Right atrium auricular region (tissue), 2 donors: ENCODE data around the gene NEBL. TPM values are rescaled to one million over a fixed set of nuclear protein-coding genes. Genes with fewer than 3 reads are reported as not detected.

ENCODE experiments used
- DNase-seq: peaks from one replicate; pipeline ENCODE4 v3.0.0-alpha.2; 2019; ENCODE audit warnings: low spot score
- H3K27ac ChIP-seq, 2 donors: fragments of 200-600 bp; sonication (generic); 1 replicate in 1 of 2; 2 replicates in 1 of 2; pipeline ENCODE4 v1.5.1; 2016 to 2019
- H3K27me3 ChIP-seq, 2 donors: fragments of 200-600 bp; sonication (generic); one replicate each; pipeline versions ENCODE4 v1.5.1 to v1.6.0; 2017 to 2019
- H3K36me3 ChIP-seq: fragments of 200-600 bp; sonication (generic); one replicate; pipeline ENCODE4 v1.5.1; 2016
- H3K4me1 ChIP-seq, 2 donors: fragments of 200-600 bp; sonication (generic); one replicate each; pipeline versions ENCODE4 v1.5.1 to v1.6.0; 2017 to 2019
- H3K4me3 ChIP-seq, 2 donors: fragments of 200-600 bp; sonication (generic); 1 replicate in 1 of 2; 2 replicates in 1 of 2; pipeline ENCODE4 v1.5.1; 2017 to 2019; ENCODE audit warnings: mild to moderate bottlenecking in 1 of 2, moderate library complexity in 1 of 2
- H3K9me3 ChIP-seq, 2 donors: fragments of 200-600 bp; sonication (generic); one replicate each; pipeline ENCODE4 v1.5.1; 2019
- total RNA-seq, 2 donors: library from RNA; depleted of rRNA; stranded (reverse); fragments of >200 nt; gene quantifications; one replicate each; pipeline ENCODE4 v1.1.0, GENCODE V29; 2016
- TF ChIP-seq, protein P1 (sequence below), 2 donors: fragments of 200-600 bp; sonication (generic); IDR thresholded peaks; one replicate each; pipeline ENCODE4 v1.5.1; 2019; ENCODE audit warnings: antibody characterized with exemption in 2 of 2

Gene NEBL
- total RNA-seq, 2 donors from 2014 or later = 304 to 550 TPM

DNA sequence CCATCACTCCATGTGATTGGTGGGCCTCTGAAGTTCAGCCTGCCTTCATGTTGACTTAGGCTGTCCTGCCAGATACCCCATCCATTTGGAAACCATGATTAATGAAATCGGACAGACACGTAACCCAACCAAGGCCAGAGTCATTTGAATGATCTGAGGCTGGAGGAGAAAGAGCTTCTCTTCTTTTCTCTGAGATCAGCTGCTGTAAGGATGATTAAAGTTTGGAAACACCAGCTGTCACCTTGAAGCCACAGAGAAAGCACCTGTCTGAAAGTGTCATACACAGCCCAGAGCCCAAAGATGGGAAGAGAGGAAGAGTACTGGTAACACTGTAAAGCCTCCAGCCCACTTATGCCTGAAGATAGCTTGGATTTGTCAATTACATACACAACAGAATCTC, 22.9 kb downstream of the NEBL start:
- H3K4me3 ChIP-seq = no peak overlapping the region
- H3K36me3 ChIP-seq = peaks cover 47% of the 10 kb centered on the region
- TF ChIP-seq, protein P1, sequence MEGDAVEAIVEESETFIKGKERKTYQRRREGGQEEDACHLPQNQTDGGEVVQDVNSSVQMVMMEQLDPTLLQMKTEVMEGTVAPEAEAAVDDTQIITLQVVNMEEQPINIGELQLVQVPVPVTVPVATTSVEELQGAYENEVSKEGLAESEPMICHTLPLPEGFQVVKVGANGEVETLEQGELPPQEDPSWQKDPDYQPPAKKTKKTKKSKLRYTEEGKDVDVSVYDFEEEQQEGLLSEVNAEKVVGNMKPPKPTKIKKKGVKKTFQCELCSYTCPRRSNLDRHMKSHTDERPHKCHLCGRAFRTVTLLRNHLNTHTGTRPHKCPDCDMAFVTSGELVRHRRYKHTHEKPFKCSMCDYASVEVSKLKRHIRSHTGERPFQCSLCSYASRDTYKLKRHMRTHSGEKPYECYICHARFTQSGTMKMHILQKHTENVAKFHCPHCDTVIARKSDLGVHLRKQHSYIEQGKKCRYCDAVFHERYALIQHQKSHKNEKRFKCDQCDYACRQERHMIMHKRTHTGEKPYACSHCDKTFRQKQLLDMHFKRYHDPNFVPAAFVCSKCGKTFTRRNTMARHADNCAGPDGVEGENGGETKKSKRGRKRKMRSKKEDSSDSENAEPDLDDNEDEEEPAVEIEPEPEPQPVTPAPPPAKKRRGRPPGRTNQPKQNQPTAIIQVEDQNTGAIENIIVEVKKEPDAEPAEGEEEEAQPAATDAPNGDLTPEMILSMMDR (IDR thresholded peaks at IDR 0.05) = no peak
- peaks cover 0 to 10% of the 10 kb centered on the region in 2 donors for H3K4me1 ChIP-seq
- no peaks in the 10 kb centered on the region for H3K27me3 ChIP-seq
- no peak for DNase-seq
- H3K9me3 ChIP-seq = no peaks in the 10 kb centered on the region
- no peak overlapping the region for H3K27ac ChIP-seq

DNA sequence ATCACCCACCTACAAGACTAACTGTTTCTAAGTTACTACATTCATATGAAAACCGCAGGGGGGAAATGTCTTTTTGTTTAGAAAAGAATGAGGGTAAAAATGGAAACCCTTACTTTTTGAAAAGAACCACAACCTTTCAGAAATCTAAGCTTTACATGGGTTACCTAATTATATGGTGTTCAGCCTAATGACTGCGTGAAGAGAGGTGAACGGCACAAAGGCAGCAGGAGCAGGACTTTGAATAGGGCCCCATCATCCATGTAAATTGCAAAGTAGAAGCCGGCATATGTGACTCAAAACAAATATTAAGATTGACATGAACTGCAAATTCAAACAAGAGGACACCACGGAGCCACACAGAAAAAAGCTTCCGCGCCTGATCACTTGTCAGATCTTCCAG, 25.1 kb downstream of the NEBL start:
- H3K27me3 ChIP-seq = no peaks in the 10 kb centered on the region
- no peak overlapping the region for H3K4me3 ChIP-seq
- H3K27ac ChIP-seq = no peak overlapping the region
- H3K9me3 ChIP-seq = no peaks in the 10 kb centered on the region
- no peak for DNase-seq
- TF ChIP-seq, protein P1 (IDR thresholded peaks at IDR 0.05) = no peak
- peaks cover 0 to 10% of the 10 kb centered on the region in 2 donors for H3K4me1 ChIP-seq
- H3K36me3 ChIP-seq = peaks cover 48% of the 10 kb centered on the region

DNA sequence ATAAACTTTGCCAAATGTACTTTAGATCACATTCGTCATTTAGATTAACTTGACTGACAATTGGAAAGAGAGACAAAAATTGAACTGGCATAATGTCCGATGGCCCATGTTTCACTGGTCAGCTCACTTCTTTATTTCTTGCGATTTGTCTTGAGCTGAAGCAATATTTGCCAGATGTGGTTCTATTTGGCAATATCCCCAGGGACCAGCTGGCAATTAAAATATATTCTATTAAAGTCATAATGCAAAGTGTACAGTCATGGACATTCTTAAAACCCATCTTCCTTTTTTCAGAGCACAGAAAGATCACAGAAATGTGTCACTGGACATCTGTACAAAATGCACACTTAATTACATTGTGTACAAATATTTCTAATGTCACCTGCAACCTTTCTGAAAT, 26.3 kb downstream of the NEBL start:
- H3K4me1 ChIP-seq = peaks cover 0 to 10% of the 10 kb centered on the region in 2 donors
- H3K36me3 ChIP-seq = peaks cover 52% of the 10 kb centered on the region
- H3K4me3 ChIP-seq = no peak overlapping the region
- H3K27me3 ChIP-seq = no peaks in the 10 kb centered on the region
- H3K27ac ChIP-seq = no peak overlapping the region
- DNase-seq = no peak
- TF ChIP-seq, protein P1 (IDR thresholded peaks at IDR 0.05) = no peak
- no peaks in the 10 kb centered on the region for H3K9me3 ChIP-seq

DNA sequence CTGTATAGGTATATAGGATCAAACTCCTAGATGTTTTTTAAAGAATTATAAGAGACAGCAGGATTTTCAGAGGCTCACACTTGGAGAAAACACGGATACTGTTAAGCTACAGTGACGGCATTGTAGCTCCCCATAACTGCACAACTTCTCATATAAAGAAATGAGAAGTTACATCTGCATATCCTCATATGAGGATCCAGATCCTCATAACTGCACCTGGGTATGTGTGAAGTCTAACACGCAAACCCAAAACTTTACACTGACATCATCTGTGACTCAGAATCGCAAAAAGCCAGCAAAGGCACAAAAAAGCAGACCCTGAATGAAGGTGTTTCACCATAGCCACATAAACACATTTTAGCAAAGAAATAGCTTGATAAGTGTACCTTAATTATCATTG, 34.1 kb downstream of the NEBL start:
- no peak overlapping the region for H3K27ac ChIP-seq

DNA sequence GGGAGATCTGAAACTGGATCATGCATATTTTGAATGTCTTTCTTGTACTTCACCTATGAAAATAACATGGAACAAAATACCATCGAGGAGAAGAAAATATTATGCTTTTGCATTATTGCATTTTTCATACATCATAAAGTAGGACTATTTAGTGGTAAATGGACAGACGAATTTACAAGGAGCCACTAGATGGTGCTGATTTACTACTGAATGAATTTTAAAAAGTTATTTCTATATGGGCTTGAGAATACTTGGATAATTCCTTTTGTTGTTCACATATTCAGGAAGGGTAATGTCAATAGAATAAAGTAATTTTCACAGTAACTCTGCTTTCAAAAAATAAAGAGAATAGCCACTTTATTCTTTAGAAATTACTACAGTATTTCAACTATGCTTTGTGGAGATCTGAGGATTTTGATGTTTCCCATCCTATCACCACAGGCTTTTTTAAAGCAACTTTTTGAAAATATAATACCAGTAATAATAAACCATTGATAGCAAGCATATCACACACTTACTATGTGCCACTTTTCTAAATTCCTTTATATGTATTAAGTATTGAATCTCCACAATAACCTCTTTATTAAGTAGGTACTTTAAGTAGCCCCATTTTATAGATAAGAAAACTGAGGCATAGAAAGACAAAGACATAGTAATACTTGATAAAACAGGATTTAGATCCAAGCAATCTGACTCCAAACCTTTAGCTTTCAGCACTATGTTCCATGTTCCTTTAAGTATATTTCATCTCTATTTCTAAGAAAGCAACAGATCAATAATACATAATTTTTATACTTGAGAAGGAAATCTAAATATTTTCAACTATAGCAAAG, 38.6 kb downstream of the NEBL start:
- Histone ChIP-seq H3K9me3 (no peaks in the 10 kb centered on the region), H3K27me3 (no peaks in the 10 kb centered on the region), H3K27ac (no peak overlapping the region), H3K36me3 (peaks cover 60% of the 10 kb centered on the region), H3K4me1 (peaks cover 0 to 3% of the 10 kb centered on the region in 2 donors), H3K4me3 (no peak overlapping the region)
- TF ChIP-seq, protein P1 (IDR thresholded peaks at IDR 0.05) = peak in 1 of 2 donors; percentile 59
- no peak for DNase-seq

More for the DNA sequence above, 34.1 kb downstream of the NEBL start:
- DNase-seq = no peak
- H3K4me1 ChIP-seq = peaks cover 0 to 4% of the 10 kb centered on the region in 2 donors
- H3K27me3 ChIP-seq = no peaks in the 10 kb centered on the region
- TF ChIP-seq, protein P1 (IDR thresholded peaks at IDR 0.05) = no peak
- no peaks in the 10 kb centered on the region for H3K9me3 ChIP-seq
- H3K36me3 ChIP-seq = peaks cover 58% of the 10 kb centered on the region
- H3K4me3 ChIP-seq = no peak overlapping the region
